H9 (cell line): ENCODE results near the gene XYLB. TPM values are rescaled to one million over a fixed set of nuclear protein-coding genes. Genes with fewer than 3 reads are reported as not detected.

Experiments used
- DNase-seq: peaks from one replicate; pipeline ENCODE4 v3.0.0-alpha.2; 2017
- H2AFZ ChIP-seq: one replicate; pipeline ENCODE4 v1.6.1; 2013; ENCODE audit warnings: mild to moderate bottlenecking, low read length, control low read depth, moderate library complexity
- H2AK5ac ChIP-seq: 2 replicates; pipeline ENCODE4 v1.6.1; 2013; ENCODE audit warnings: low read length, control low read depth, mixed read lengths; ENCODE audit not compliant: insufficient read length
- H2BK120ac ChIP-seq: one replicate; pipeline ENCODE4 v1.6.1; 2013; ENCODE audit warnings: low read depth, mild to moderate bottlenecking, low read length, control low read depth, inconsistent platforms; ENCODE audit not compliant: poor library complexity, severe bottlenecking
- H2BK12ac ChIP-seq: 2 replicates; pipeline ENCODE4 v1.6.1; 2013; ENCODE audit warnings: low read length, control low read depth, mixed read lengths, low read depth; ENCODE audit not compliant: insufficient read length
- H2BK15ac ChIP-seq: 2 replicates; pipeline ENCODE4 v1.6.1; 2013; ENCODE audit warnings: low read depth, low read length, control low read depth
- H2BK20ac ChIP-seq: one replicate; pipeline ENCODE4 v1.6.1; 2013; ENCODE audit warnings: low read depth, mild to moderate bottlenecking, low read length, control low read depth, inconsistent platforms; ENCODE audit not compliant: poor library complexity, severe bottlenecking
- H2BK5ac ChIP-seq: 2 replicates; pipeline ENCODE4 v1.6.1; 2013; ENCODE audit warnings: low read length, control low read depth, mixed read lengths; ENCODE audit not compliant: insufficient read length
- H3K14ac ChIP-seq: 2 replicates; pipeline ENCODE4 v1.6.1; 2013; ENCODE audit warnings: low read length, control low read depth; ENCODE audit not compliant: insufficient read depth
- H3K18ac ChIP-seq: 2 replicates; pipeline ENCODE4 v1.6.1; 2013; ENCODE audit warnings: low read depth, mild to moderate bottlenecking, mixed read lengths, low read length, control low read depth; ENCODE audit not compliant: insufficient read length
- H3K23ac ChIP-seq: 2 replicates; pipeline ENCODE4 v1.6.1; 2013; ENCODE audit warnings: low read length, control low read depth, mixed read lengths, low read depth; ENCODE audit not compliant: insufficient read length
- H3K23me2 ChIP-seq: 2 replicates; pipeline ENCODE4 v1.6.1; 2013; ENCODE audit warnings: low read depth, mild to moderate bottlenecking, mixed read lengths, low read length, control low read depth; ENCODE audit not compliant: insufficient read length, poor library complexity, severe bottlenecking
- H3K27ac ChIP-seq: 2 replicates; pipeline ENCODE4 v1.5.1; 2013; ENCODE audit warnings: low read length, control low read depth, mixed read lengths, low read depth; ENCODE audit not compliant: insufficient read length
- H3K27me3 ChIP-seq: 2 replicates; pipeline ENCODE4 v1.6.1; 2013; ENCODE audit warnings: low read length, control low read depth, inconsistent platforms; ENCODE audit not compliant: insufficient read depth
- H3K4ac ChIP-seq: 2 replicates; pipeline ENCODE4 v1.6.1; 2013; ENCODE audit warnings: low read depth, mild to moderate bottlenecking, control low read depth, inconsistent platforms, low read length, moderate library complexity
- H3K4me1 ChIP-seq: 2 replicates; pipeline ENCODE4 v1.6.1; 2013; ENCODE audit warnings: low read length, control low read depth, inconsistent platforms; ENCODE audit not compliant: insufficient read depth
- H3K4me2 ChIP-seq: 2 replicates; pipeline ENCODE4 v1.6.1; 2013; ENCODE audit warnings: low read length, control low read depth, mixed read lengths; ENCODE audit not compliant: insufficient read length, insufficient read depth
- H3K56ac ChIP-seq: 2 replicates; pipeline ENCODE4 v1.6.1; 2013; ENCODE audit warnings: low read depth, mild to moderate bottlenecking, mixed read lengths, low read length, control low read depth; ENCODE audit not compliant: insufficient read length
- H3K79me1 ChIP-seq: 2 replicates; pipeline ENCODE4 v1.6.1; 2013; ENCODE audit warnings: low read depth, mild to moderate bottlenecking, moderate library complexity, low read length, control low read depth, inconsistent platforms; ENCODE audit not compliant: insufficient read depth, poor library complexity, severe bottlenecking
- H3K79me2 ChIP-seq: 2 replicates; pipeline ENCODE4 v1.6.1; 2013; ENCODE audit warnings: low read length, control low read depth, inconsistent platforms; ENCODE audit not compliant: insufficient read depth
- H3K9ac ChIP-seq: 2 replicates; pipeline ENCODE4 v1.6.1; 2013; ENCODE audit warnings: low read length, control low read depth, mixed read lengths; ENCODE audit not compliant: insufficient read length; ENCODE audit errors: extremely low read depth
- H3K9me3 ChIP-seq: one replicate; pipeline ENCODE4 v1.6.1; 2013; ENCODE audit warnings: low read depth, low read length, inconsistent platforms; ENCODE audit not compliant: control insufficient read depth
- H3T11ph ChIP-seq: one replicate; pipeline ENCODE4 v1.6.1; 2013; ENCODE audit warnings: mild to moderate bottlenecking, low read length, control low read depth, inconsistent platforms
- H4K20me1 ChIP-seq: one replicate; pipeline ENCODE4 v1.6.1; 2013; ENCODE audit not compliant: control insufficient read depth, insufficient read length, insufficient read depth
- H4K5ac ChIP-seq: 2 replicates; pipeline ENCODE4 v1.6.1; 2013; ENCODE audit warnings: low read depth, mild to moderate bottlenecking, mixed read lengths, low read length, control low read depth; ENCODE audit not compliant: insufficient read length
- H4K8ac ChIP-seq: replicated peaks from 2 replicates; pipeline ENCODE4 v1.6.1; 2013; ENCODE audit warnings: low read length, control low read depth, mixed read lengths, low read depth; ENCODE audit not compliant: insufficient read length
- H4K91ac ChIP-seq: 2 replicates; pipeline ENCODE4 v1.6.1; 2013; ENCODE audit warnings: low read depth, mild to moderate bottlenecking, moderate library complexity, mixed read lengths, low read length, control low read depth; ENCODE audit not compliant: insufficient read length
- H3K27ac Mint-ChIP-seq, 3 experiments: 2 replicates in 2 of 3; 3 replicates in 1 of 3; pipeline ENCODE4 v1.8.0; 2020 to 2021; ENCODE audit warnings: mixed read lengths in 3 of 3, mild to moderate bottlenecking in 1 of 3, moderate library complexity in 1 of 3
- H3K27me3 Mint-ChIP-seq: 2 replicates; pipeline ENCODE4 v1.8.0; 2021; ENCODE audit warnings: low read depth, mild to moderate bottlenecking, moderate library complexity, mixed read lengths
- H3K36me3 Mint-ChIP-seq, 3 experiments: 2 replicates in 2 of 3; 3 replicates in 1 of 3; pipeline ENCODE4 v1.8.0; 2020 to 2021; ENCODE audit warnings: low read depth in 3 of 3, mixed read lengths in 3 of 3; ENCODE audit not compliant: insufficient read depth in 1 of 3
- H3K4me1 Mint-ChIP-seq, 2 experiments: 2 replicates each; pipeline ENCODE4 v1.8.0; 2020; ENCODE audit warnings: mixed read lengths in 2 of 2
- H3K4me3 Mint-ChIP-seq, 2 experiments: 2 replicates in 1 of 2; 3 replicates in 1 of 2; pipeline ENCODE4 v1.8.0; 2020 to 2021; ENCODE audit warnings: mild to moderate bottlenecking in 2 of 2, mixed read lengths in 2 of 2, moderate library complexity in 1 of 2
- H3K9me3 Mint-ChIP-seq, 2 experiments: 2 replicates in 1 of 2; 3 replicates in 1 of 2; pipeline ENCODE4 v1.8.0; 2020; ENCODE audit warnings: mild to moderate bottlenecking in 2 of 2, mixed read lengths in 2 of 2, moderate library complexity in 1 of 2
- WGBS: extraction: QIAGEN DNeasy Blood & Tissue Kit; methylation state at CpG from one replicate; pipeline ENCODE4 v1.1.7; 2013; ENCODE audit warnings: missing lambda C conversion rate, low lambda C conversion rate, mixed read lengths; ENCODE audit not compliant: insufficient read length; ENCODE audit errors: extremely low coverage; 5-methylcytosine and 5-hydroxymethylcytosine counted together
- total RNA-seq: library from RNA; stranded (reverse); gene quantifications from 2 replicates; pipeline ENCODE4 v1.2.1, GENCODE V29; 2021
- TF ChIP-seq, protein P1 (sequence below): fragments of 200-600 bp; sonication (generic); conservative IDR thresholded peaks from 3 replicates; pipeline ENCODE4 v1.8.0; 2021; ENCODE audit warnings: antibody characterized with exemption, mild to moderate bottlenecking

XYLB gene
- total RNA-seq, 1 experiment from 2014 or later = 2.6 TPM

DNA sequence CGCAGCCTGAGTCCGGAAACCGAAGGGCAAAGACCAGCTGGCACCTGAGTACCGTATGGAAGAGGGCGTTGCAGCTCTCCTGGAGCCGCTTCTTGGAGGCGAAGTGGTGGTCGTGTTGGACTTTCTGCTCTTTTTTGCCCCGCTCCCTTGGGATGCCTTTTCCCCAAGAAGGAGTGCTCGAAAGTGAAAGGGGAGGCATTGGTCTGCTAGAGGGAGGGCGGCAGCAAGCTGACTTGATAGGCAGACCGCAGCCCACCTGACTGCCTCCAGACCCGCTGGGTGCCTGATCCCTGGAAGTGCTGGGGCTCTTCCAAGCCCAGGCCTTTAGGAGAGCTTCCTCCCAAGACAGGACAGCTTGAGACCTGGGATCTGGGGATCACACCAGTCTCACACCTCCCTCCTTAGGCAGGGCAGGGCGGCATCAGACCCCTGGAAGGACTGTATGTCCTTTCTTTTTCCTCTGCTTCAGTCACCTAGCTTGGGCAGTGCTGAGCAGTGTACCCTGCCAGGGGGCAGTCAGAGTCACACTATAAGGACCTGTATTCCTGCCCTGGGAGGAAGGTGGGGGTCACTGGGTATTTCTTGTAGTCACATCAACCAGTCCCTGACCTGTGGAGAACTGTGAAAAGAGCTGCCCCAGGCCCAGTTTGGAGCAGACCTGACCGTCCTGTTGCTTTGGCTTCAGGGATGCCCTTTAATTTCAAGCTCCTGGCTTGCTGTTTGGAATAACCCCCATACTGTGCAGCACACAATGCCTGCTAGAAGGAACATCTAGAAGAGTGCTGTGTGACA is 109.2 kb downstream of the XYLB start:
- H4K8ac ChIP-seq = no peak overlapping the region
- peaks cover 48% of the 10 kb centered on the region for H3K79me2 ChIP-seq
- no peaks in the 10 kb centered on the region for H3K9me3 ChIP-seq
- H3K14ac ChIP-seq = 0 out of 2 replicates have a peak overlapping the region, but pooled peaks have one; percentile 19
- H3T11ph ChIP-seq = no peak overlapping the region
- H3K4me1 Mint-ChIP-seq = peaks cover 49 to 50% of the 10 kb centered on the region in 2 experiments
- peak overlapping the region; percentile 3 for H3K9ac ChIP-seq
- WGBS = no CpG with 5 or more reads among the region's 15 CpGs
- peak overlapping the region; percentile 87 to 91 (median 89) for H3K27ac Mint-ChIP-seq
- H3K4me2 ChIP-seq = peak overlapping the region; percentile 84
- H3K79me1 ChIP-seq = peaks cover 8% of the 10 kb centered on the region
- H2BK20ac ChIP-seq = no peak overlapping the region
- no peaks in the 10 kb centered on the region for H3K27me3 ChIP-seq
- peak overlapping the region; percentile 97 to 100 for H3K4me3 Mint-ChIP-seq
- H2BK15ac ChIP-seq = no peak overlapping the region
- H3K18ac ChIP-seq = no peak overlapping the region
- peaks cover 2% of the 10 kb centered on the region for H4K20me1 ChIP-seq
- no peak overlapping the region for H3K4ac ChIP-seq
- TF ChIP-seq, protein P1, sequence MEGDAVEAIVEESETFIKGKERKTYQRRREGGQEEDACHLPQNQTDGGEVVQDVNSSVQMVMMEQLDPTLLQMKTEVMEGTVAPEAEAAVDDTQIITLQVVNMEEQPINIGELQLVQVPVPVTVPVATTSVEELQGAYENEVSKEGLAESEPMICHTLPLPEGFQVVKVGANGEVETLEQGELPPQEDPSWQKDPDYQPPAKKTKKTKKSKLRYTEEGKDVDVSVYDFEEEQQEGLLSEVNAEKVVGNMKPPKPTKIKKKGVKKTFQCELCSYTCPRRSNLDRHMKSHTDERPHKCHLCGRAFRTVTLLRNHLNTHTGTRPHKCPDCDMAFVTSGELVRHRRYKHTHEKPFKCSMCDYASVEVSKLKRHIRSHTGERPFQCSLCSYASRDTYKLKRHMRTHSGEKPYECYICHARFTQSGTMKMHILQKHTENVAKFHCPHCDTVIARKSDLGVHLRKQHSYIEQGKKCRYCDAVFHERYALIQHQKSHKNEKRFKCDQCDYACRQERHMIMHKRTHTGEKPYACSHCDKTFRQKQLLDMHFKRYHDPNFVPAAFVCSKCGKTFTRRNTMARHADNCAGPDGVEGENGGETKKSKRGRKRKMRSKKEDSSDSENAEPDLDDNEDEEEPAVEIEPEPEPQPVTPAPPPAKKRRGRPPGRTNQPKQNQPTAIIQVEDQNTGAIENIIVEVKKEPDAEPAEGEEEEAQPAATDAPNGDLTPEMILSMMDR = no peak
- peaks cover 7% of the 10 kb centered on the region for H3K27me3 Mint-ChIP-seq
- H2AFZ ChIP-seq = no peak overlapping the region
- H2BK5ac ChIP-seq = no peak overlapping the region
- H2BK120ac ChIP-seq = no peak overlapping the region
- no peak overlapping the region for H4K91ac ChIP-seq
- H3K23me2 ChIP-seq = peaks cover 11% of the 10 kb centered on the region
- DNase-seq = no peak
- no peak overlapping the region for H2BK12ac ChIP-seq
- H3K23ac ChIP-seq = no peak overlapping the region
- no peak overlapping the region for H3K56ac ChIP-seq
- H3K9me3 Mint-ChIP-seq = peaks cover 1 to 3% of the 10 kb centered on the region in 2 experiments; a peak in 4 of 5 replicates
- H2AK5ac ChIP-seq = no peak overlapping the region
- H3K27ac ChIP-seq = no peak overlapping the region
- peaks cover 12% of the 10 kb centered on the region for H3K4me1 ChIP-seq
- H4K5ac ChIP-seq = no peak overlapping the region
- H3K36me3 Mint-ChIP-seq = peaks cover 5 to 7% (median 6%) of the 10 kb centered on the region in 3 experiments
